SK-N-SH (cell line): ENCODE data around the gene PPP1R16B. TPM values are rescaled to one million over a fixed set of nuclear protein-coding genes. Genes with fewer than 3 reads are reported as not detected.
A peak's percentile ranks its signal among the peaks of the same experiment; 100 is the strongest.

Experiments used
- CTCF ChIA-PET: fragments of 300-600, 350-600 bp; formaldehyde crosslinking; extraction: SDS; loops from one replicate; lab custom pipeline; 2021; lab: Yijun Ruan, JAX
- POLR2A ChIA-PET: fragments of 350-600 bp; sonication (Branson Sonifier 250); formaldehyde crosslinking; extraction: SDS; loops from one replicate; lab custom pipeline; 2020; ENCODE audit warnings: antibody characterized with exemption, inconsistent platforms; lab: Yijun Ruan, JAX
- DNase-seq: peaks from one replicate; pipeline ENCODE4 v3.0.0; 2012
- H2AFZ ChIP-seq: fragments of 200-600 bp; sonication (generic); 2 replicates; pipeline ENCODE4 v1.8.1; 2016; ENCODE audit warnings: antibody characterized with exemption, mild to moderate bottlenecking, low read depth
- H3F3A ChIP-seq: fragments of 200-600 bp; sonication (generic); replicated peaks from 2 replicates; pipeline ENCODE3; 2016; ENCODE audit warnings: antibody characterized with exemption, mild to moderate bottlenecking; ENCODE audit not compliant: insufficient read depth
- H3K27ac ChIP-seq, 2 experiments: fragments of 200-500 bp in 1 of 2; fragments of 200-600 bp in 1 of 2; sonication (Bioruptor generic) in 1 of 2; sonication (generic), shearing (Covaris generic) in 1 of 2; 2 replicates each; pipeline versions ENCODE4 v1.5.1 to v1.6.1; 2014 to 2016; ENCODE audit warnings: low read depth in 2 of 2, inconsistent platforms in 1 of 2, low read length in 1 of 2, mild to moderate bottlenecking in 1 of 2, mixed read lengths in 1 of 2
- H3K27me3 ChIP-seq: fragments of 200-600 bp; sonication (generic), shearing (Covaris generic); 2 replicates; pipeline ENCODE4 v1.6.1; 2016; ENCODE audit warnings: mixed run types; ENCODE audit not compliant: insufficient read depth
- H3K36me3 ChIP-seq, 2 experiments: fragments of 200-500 bp in 1 of 2; fragments of 200-600 bp in 1 of 2; sonication (Bioruptor generic) in 1 of 2; sonication (generic) in 1 of 2; replicated peaks in 1 of 2; 2 replicates each; pipeline versions ENCODE3 to v1.5.1; 2014 to 2016; ENCODE audit warnings: low read length in 1 of 2, mild to moderate bottlenecking in 1 of 2; ENCODE audit not compliant: insufficient read depth in 2 of 2, control insufficient read depth in 1 of 2
- H3K4me1 ChIP-seq, 2 experiments: fragments of 200-500 bp in 1 of 2; fragments of 200-600 bp in 1 of 2; sonication (Bioruptor generic) in 1 of 2; sonication (generic), shearing (Covaris generic) in 1 of 2; 2 replicates each; pipeline versions ENCODE4 v1.5.1 to v1.6.1; 2014 to 2016; ENCODE audit warnings: low read depth in 1 of 2, low read length in 1 of 2, mixed run types in 1 of 2; ENCODE audit not compliant: insufficient read depth in 2 of 2, control insufficient read depth in 1 of 2
- H3K4me2 ChIP-seq: fragments of 200-600 bp; sonication (generic), shearing (Covaris generic); 2 replicates; pipeline ENCODE4 v1.6.1; 2017; ENCODE audit warnings: mixed run types
- H3K4me3 ChIP-seq, 2 experiments: fragments of 200-500 bp in 1 of 2; fragments of 200-600 bp in 1 of 2; sonication (Bioruptor generic) in 1 of 2; sonication (generic), shearing (Covaris generic) in 1 of 2; 2 replicates each; pipeline versions ENCODE4 v1.5.1 to v1.8.1; 2014 to 2016; ENCODE audit warnings: low read depth in 2 of 2, inconsistent platforms in 1 of 2, low read length in 1 of 2, mild to moderate bottlenecking in 1 of 2, mixed read lengths in 1 of 2, moderate library complexity in 1 of 2
- H3K79me2 ChIP-seq: fragments of 200-600 bp; sonication (generic); 2 replicates; pipeline ENCODE4 v1.8.1; 2017; ENCODE audit warnings: mild to moderate bottlenecking; ENCODE audit not compliant: insufficient read depth
- H3K9ac ChIP-seq: fragments of 200-600 bp; sonication (generic); 2 replicates; pipeline ENCODE4 v1.6.1; 2017; ENCODE audit warnings: mixed run types
- H3K9me2 ChIP-seq: fragments of 200-600 bp; sonication (generic); 2 replicates; pipeline ENCODE4 v1.6.1; 2017; ENCODE audit warnings: mixed run types
- H3K9me3 ChIP-seq: fragments of 200-600 bp; sonication (generic); 2 replicates; pipeline ENCODE4 v1.6.1; 2017; ENCODE audit warnings: mixed run types, mild to moderate bottlenecking, moderate library complexity
- H4K20me1 ChIP-seq: fragments of 200-600 bp; sonication (generic); 2 replicates; pipeline ENCODE4 v1.6.1; 2017; ENCODE audit warnings: mild to moderate bottlenecking, mixed run types; ENCODE audit not compliant: insufficient read depth
- CHD2 ChIP-seq: fragments of 150-350 bp; IDR thresholded peaks from 2 replicates; pipeline ENCODE4 v1.6.1; 2018; ENCODE audit warnings: low read length; ENCODE audit not compliant: partially characterized antibody
- CTCF ChIP-seq: fragments of 200-600 bp; sonication (generic); IDR thresholded peaks from 2 replicates; pipeline ENCODE4 v1.6.1; 2017; ENCODE audit warnings: antibody characterized with exemption, mild to moderate bottlenecking, moderate library complexity
- EZH2phosphoT487 ChIP-seq: fragments of 200-600 bp; sonication (generic); IDR thresholded peaks from 2 replicates; pipeline ENCODE4 v1.6.1; 2017; ENCODE audit warnings: low read depth, mixed run types, mild to moderate bottlenecking, antibody characterized with exemption, moderate library complexity, borderline replicate concordance
- FOSL2 ChIP-seq: IDR thresholded peaks from 2 replicates; pipeline ENCODE4 v1.4.0; 2012; ENCODE audit warnings: low read depth, mild to moderate bottlenecking, moderate library complexity, borderline replicate concordance
- FOXM1 ChIP-seq: IDR thresholded peaks from 2 replicates; pipeline ENCODE4 v1.4.0; 2012; ENCODE audit warnings: low read depth, mild to moderate bottlenecking
- JUND ChIP-seq: IDR thresholded peaks from 2 replicates; pipeline ENCODE4 v1.4.0; 2012
- MAX ChIP-seq: IDR thresholded peaks from 2 replicates; pipeline ENCODE4 v1.4.0; 2012; ENCODE audit warnings: low read depth
- MEF2A ChIP-seq: IDR thresholded peaks from 2 replicates; pipeline ENCODE4 v1.4.0; 2012; ENCODE audit warnings: low read depth, borderline replicate concordance
- RAD21 ChIP-seq: IDR thresholded peaks from 2 replicates; pipeline ENCODE4 v1.6.1; 2012; ENCODE audit warnings: mild to moderate bottlenecking, low read length
- RCOR1 ChIP-seq: fragments of 150-350 bp; IDR thresholded peaks from 2 replicates; pipeline ENCODE4 v1.6.1; 2017; ENCODE audit warnings: antibody characterized with exemption, low read length
- RXRA ChIP-seq: IDR thresholded peaks from 2 replicates; pipeline ENCODE4 v1.4.0; 2012; ENCODE audit warnings: low read depth, mild to moderate bottlenecking, borderline replicate concordance
- TCF12 ChIP-seq: IDR thresholded peaks from 2 replicates; pipeline ENCODE4 v1.4.0; 2012
- USF1 ChIP-seq: IDR thresholded peaks from 2 replicates; pipeline ENCODE4 v1.4.0; 2012; ENCODE audit warnings: low read depth, borderline replicate concordance
- YY1 ChIP-seq: IDR thresholded peaks from 2 replicates; pipeline ENCODE4 v1.4.0; 2012; ENCODE audit warnings: low read depth, mild to moderate bottlenecking
- WGBS: methylation state at CpG from one replicate; pipeline ENCODE4 v1.1.6; 2017; ENCODE audit warnings: low lambda C conversion rate; 5-methylcytosine and 5-hydroxymethylcytosine counted together
- polyA plus RNA-seq, 3 experiments: library from polyadenylated mRNA; depleted of rRNA; stranded (reverse); fragments of >200 nt; gene quantifications; 2 replicates each; pipeline ENCODE4 v1.2.3, GENCODE V29; 2012

Gene PPP1R16B
- polyA plus RNA-seq, 1 of the 3 experiments (the other 2 are of a cell fraction), result 0.28 TPM

- Histone ChIP-seq H3K4me3 (no peak overlapping the region), H2AFZ (no peak overlapping the region), H3K9me2 (no peaks in the 10 kb centered on the region), H3K36me3 (no peaks in the 10 kb centered on the region), H3K27ac (peak overlapping the region in 1 of 2 experiments; percentile 95; a peak in 2 of 4 replicates), H3K9ac (no peak overlapping the region), H3F3A (no peaks in the 10 kb centered on the region), H4K20me1 (no peaks in the 10 kb centered on the region), H3K4me2 (no peak overlapping the region), H3K27me3 (no peaks in the 10 kb centered on the region), H3K9me3 (no peaks in the 10 kb centered on the region), H3K79me2 (no peaks in the 10 kb centered on the region), H3K4me1 (peaks cover 0 to 42% of the 10 kb centered on the region in 2 experiments; a peak in 2 of 4 replicates)
- POLR2A ChIA-PET, result no interaction called here
- WGBS, result 61% methylated on average over 5 of the region's 5 CpGs
- TF ChIP-seq CTCF (no peak), MEF2A (no peak), TCF12 (no peak), RCOR1 (no peak), RAD21 (no peak), MAX (no peak), FOSL2 (no peak)
- no peak for DNase-seq
- CTCF ChIA-PET, result interaction anchor here (2.8 kb wide), 1 partner anchor 31 kb away, joined by 18 read pairs; no protein-coding TSS in a partner anchor
Observed at GRCh38 chr20:38862226-38862625, 56.7 kb downstream of the PPP1R16B start.

- 59% methylated on average over 8 of the region's 12 CpGs for WGBS
- Histone ChIP-seq H3K27ac (peak overlapping the region in 1 of 2 experiments; percentile 95; a peak in 2 of 4 replicates), H3K9me3 (no peaks in the 10 kb centered on the region), H3K27me3 (no peaks in the 10 kb centered on the region), H3K4me1 (peaks cover 0 to 49% of the 10 kb centered on the region in 2 experiments; a peak in 2 of 4 replicates), H3K9ac (no peak overlapping the region), H3K9me2 (no peaks in the 10 kb centered on the region), H2AFZ (no peak overlapping the region), H4K20me1 (no peaks in the 10 kb centered on the region), H3F3A (no peaks in the 10 kb centered on the region), H3K4me3 (no peak overlapping the region), H3K79me2 (no peaks in the 10 kb centered on the region), H3K36me3 (no peaks in the 10 kb centered on the region), H3K4me2 (no peak overlapping the region)
- POLR2A ChIA-PET, result interaction anchor here (1.4 kb wide), 1 partner anchor 12 kb away, joined by 4 read pairs; no protein-coding TSS in a partner anchor
- DNase-seq, result no peak
- TF ChIP-seq MAX (no peak), TCF12 (no peak), YY1 (no peak), RAD21 (no peak), CHD2 (no peak), EZH2phosphoT487 (no peak), FOXM1 (no peak), JUND (no peak), USF1 (no peak), RXRA (no peak)
- CTCF ChIA-PET, result interaction anchor here (0.7 kb wide), 1 partner anchor 30 kb away, joined by 3 read pairs; no protein-coding TSS in a partner anchor
Observed at GRCh38 chr20:38863024-38863851, 57.7 kb downstream of the PPP1R16B start.
